Stimulated activated CD8-positive, alpha-beta memory T cell treated with anti-CD3 and anti-CD28 coated beads, Interleukin-15, amount 100 ng/mL, for 1 hour (primary cell): ENCODE data around the gene PRX.
A peak's percentile ranks its signal among the peaks of the same experiment; 100 is the strongest.
"Not testable (repeated sequence)": the region's sequence is repeated elsewhere in the genome, so short reads cannot be mapped to it uniquely, and the experiment has no call there.

Experiments used
- DNase-seq: peaks from one replicate; pipeline ENCODE4 v3.0.0-alpha.2; 2020; ENCODE audit warnings: low read depth

PRX gene, protein sequence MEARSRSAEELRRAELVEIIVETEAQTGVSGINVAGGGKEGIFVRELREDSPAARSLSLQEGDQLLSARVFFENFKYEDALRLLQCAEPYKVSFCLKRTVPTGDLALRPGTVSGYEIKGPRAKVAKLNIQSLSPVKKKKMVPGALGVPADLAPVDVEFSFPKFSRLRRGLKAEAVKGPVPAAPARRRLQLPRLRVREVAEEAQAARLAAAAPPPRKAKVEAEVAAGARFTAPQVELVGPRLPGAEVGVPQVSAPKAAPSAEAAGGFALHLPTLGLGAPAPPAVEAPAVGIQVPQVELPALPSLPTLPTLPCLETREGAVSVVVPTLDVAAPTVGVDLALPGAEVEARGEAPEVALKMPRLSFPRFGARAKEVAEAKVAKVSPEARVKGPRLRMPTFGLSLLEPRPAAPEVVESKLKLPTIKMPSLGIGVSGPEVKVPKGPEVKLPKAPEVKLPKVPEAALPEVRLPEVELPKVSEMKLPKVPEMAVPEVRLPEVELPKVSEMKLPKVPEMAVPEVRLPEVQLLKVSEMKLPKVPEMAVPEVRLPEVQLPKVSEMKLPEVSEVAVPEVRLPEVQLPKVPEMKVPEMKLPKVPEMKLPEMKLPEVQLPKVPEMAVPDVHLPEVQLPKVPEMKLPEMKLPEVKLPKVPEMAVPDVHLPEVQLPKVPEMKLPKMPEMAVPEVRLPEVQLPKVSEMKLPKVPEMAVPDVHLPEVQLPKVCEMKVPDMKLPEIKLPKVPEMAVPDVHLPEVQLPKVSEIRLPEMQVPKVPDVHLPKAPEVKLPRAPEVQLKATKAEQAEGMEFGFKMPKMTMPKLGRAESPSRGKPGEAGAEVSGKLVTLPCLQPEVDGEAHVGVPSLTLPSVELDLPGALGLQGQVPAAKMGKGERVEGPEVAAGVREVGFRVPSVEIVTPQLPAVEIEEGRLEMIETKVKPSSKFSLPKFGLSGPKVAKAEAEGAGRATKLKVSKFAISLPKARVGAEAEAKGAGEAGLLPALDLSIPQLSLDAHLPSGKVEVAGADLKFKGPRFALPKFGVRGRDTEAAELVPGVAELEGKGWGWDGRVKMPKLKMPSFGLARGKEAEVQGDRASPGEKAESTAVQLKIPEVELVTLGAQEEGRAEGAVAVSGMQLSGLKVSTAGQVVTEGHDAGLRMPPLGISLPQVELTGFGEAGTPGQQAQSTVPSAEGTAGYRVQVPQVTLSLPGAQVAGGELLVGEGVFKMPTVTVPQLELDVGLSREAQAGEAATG (N-terminal part only)

DNA sequence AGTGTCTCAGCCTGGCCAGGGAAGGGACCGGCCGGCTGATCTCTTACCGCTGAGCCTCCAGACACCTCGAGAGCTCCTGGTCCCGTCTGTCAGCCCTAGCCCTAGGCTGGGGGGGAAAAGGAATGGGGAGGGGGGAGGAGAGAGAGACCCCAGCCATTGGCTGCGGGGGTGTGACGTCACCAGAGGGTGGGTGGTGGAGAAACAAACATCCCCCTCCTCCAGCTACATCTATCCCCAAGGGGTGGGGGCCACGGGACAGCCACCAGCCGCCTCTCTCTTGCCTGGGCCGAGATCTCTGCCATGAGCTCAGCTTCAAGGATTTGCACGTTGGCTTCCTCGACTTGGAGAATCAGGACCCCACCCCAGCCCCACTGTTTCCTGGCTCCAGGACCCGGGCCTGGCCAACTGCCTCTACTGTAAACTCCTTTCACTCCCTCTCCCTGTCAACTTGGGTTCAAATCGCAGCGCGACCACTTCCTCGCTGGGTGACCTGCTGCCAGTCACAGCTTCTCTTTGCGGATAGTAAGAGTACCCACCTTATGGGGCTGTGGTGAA is at the start of gene PRX:
Gene PRX, minus strand, starts transcription at position 88 of the 555 bp plus-strand sequence. CDS start 5,446 bp downstream, outside the sequence.
- no peak for DNase-seq

DNA sequence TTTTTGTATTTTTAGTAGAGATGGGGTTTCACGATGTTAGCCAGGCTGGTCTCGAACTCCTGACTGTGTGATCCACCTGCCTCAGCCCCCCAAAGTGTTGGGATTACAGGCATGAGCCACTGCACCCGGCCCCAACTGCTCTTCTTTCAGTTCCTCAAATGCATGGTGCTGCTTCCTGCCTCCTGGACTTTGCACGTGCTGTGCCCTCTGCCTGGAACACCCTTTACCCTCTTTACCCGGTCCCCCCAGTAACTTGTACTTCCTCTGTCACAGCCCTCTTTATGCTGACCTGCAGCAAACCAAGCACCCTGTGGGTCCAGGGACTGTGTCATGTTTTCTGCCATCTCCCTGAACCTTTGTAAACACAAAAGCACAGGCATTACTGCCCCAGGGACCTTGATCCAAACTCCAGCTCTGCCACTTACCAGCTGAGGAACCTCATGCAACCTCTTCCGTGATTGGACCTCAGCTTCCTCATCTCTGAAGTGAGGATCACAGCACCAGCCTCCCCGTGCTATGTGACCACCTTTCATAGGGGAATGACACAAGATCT is 48.6 kb upstream of the PRX start:
- DNase-seq: no peak

DNA sequence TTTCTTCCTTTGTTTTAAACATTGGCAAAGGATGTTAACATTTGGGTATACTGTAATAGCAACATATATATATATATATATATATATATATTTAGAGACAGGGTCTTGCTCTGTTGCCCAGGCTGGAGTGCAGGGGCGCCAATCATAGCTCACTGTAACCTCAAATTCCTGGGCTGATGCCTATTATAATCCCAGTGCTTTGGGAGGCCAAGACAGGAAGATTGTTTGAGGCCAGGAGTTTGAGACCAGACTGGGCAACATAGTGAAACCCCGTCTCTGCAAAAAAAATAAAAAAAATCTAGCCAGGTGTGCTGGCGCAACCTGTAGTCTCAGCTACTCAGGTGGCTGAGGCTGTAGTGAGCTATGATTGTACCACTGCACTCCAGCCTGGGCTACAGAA is 47.0 kb upstream of the PRX start:
- DNase-seq: no peak

DNA sequence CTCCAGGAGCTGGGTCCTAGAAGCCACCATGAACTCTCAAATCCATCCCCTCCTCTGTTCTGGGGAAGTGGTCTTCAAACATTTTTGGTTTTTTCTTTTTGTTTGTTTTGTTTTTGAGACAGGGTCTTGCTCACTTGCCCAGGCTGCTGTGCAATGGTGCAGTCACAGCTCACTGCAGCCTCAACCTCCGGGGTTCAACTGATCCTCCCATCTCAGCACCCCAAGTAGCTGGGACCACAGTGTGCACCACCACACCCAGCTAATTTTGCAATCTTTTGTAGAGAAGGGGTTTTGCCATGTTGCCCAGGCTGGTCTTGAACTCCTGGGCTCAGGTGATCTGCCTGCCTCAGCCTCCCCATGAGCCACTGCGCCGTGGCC is 45.4 kb upstream of the PRX start:
- no peak for DNase-seq

DNA sequence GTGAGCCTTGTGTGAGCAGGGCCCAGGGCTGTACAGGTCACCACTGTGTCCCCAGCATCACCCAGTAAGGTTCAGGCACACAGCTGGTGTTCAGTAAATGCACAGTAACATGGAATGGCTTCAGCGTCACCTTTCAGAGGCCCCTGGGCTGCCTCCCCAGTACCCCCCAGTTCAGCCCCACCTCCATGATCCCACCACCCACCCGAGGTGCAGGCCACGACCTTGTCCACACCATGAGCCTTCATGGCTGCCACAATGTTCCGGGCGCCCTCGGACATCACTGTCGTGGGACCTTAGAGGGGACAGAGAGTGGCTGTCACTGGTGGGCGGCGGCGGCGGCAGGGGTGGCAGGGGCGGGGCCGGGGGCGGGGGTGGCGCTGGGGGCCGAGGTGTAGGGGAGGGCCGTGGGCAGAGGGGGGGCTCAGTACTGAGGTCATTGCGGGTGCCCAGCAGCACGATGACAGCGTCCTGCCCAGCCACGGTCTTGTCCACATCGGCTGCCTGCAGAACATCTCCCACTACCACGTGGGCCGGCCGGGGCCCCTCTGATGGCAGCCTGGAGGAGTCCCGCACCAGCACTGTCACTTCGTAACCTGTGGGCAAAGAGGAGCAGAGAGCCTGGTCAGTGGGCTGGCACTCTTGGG is 44.9 kb upstream of the PRX start:
- DNase-seq: no peak

DNA sequence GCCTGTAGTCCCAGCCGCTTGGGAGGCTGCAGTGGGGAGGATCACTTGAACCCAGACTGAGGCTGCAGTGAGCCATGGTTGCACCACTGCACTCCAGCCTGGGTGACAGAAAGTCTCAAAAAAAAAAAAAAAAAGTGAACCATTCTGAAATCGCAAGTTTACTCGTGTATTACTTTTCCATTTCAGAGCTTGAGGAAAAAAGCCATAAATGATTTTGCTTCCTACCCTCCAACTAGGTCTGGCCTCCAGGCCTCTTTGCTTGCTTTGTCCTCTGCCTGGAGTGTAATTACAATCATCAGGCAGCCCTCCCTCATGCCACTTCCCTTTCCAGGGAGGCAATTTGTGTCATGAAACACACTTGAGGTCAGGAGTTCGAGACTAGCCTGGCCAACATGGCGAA is 43.9 kb upstream of the PRX start:
- no peak for DNase-seq

DNA sequence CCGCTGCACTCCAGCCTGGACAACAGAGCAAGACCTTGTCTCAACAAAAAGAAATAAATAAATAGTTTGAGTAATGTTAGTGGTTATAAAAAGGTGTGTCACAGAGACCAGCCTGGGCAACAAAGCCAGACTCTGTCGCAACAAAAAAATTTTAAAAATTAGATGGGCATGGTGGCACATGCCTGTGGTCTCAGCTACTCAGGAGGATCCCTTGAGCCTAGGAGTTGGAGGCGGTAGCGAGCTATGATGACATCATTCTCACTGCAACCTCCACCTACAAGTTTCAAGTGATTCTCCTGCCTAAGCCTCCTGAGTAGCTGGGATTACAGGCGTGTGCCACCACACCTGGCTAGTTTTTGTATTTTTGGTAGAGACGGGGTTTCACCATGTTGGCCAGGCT is 40.8 kb upstream of the PRX start:
- not testable (repeated sequence) for DNase-seq

DNA sequence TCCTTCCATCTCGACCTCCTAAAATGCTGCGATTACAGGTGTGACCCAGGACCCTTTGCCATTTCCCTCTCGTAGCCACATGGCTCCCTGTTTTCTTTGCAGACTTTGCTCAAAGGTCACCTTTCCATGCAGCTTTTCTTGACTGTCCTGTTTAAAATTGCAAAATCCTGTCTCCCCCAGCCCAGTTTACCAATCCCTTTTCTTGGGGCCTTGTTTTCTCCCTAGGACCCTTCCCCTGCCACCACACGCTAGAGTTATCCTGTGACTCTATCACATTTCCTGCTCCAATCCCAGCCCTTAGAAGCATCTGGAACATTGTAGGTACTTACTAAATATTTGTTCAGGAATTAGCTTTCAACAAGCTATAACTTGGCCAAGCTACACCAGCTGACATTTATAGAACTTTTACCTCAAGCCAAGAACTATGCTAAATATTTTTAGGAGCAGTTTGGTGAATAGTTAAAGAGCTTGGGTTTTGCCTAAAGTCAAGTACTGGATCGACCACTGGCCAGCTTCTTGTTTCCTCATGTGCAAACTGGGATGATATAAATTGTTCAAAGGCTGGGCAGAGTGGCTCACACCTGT is 40.1 kb upstream of the PRX start:
- DNase-seq: no peak

DNA sequence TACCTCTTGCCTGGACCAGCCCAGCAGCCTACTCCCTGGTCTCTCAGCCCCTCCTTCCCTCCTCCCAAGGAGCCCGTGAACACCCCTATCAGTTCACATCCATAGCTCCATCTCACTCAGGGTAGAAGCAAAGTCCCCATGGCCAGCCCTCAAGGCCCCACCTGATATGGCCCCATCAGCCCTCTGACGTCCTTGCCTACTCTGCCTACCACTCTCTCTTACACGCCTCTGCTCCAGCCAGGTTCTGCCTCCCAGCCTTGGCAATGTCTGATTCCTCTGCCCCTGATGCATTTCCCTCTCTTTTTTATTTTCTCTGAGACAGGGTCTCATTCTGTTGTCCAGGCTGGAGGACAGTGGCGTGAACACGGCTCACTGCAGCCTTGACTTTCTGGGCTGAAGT is 38.8 kb upstream of the PRX start:
- DNase-seq: no peak

DNA sequence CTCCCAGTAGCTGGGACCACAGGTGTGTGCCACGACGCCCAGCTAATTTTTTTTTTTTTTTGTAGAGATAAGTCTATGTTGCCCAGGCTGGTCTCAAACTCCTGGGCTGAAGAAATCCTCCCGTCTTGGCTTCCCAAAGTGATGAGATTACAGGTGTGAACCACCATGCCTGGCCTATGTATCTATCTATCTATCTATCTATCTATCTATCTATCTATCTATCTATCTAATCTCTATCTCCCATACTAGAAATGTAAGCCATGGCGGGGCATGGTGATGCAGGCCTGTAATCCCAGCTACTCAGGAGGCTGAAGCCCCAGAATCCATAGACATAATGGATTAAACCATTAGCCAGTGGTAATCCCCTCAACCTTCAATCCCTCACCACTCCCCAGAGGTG is 37.5 kb upstream of the PRX start:
- DNase-seq: no peak

DNA sequence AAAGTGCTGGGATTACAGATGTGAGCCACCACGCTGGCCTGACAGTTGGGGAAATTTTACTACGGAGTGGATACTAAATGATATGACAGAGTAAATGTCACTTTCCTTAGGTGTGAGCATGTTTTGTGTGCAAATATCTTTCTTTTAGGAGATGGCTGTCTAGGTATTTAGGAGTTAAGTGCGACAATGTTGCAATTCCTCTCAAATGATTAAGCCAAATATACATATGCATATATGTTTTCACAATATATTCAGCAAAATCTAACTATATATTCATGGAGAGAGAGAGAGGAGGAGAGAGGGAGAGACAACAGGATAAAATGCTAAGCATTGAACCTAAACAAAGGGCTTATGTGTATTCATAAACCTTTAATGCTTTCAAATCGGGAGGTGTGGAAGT is 36.3 kb upstream of the PRX start:
- DNase-seq: no peak

DNA sequence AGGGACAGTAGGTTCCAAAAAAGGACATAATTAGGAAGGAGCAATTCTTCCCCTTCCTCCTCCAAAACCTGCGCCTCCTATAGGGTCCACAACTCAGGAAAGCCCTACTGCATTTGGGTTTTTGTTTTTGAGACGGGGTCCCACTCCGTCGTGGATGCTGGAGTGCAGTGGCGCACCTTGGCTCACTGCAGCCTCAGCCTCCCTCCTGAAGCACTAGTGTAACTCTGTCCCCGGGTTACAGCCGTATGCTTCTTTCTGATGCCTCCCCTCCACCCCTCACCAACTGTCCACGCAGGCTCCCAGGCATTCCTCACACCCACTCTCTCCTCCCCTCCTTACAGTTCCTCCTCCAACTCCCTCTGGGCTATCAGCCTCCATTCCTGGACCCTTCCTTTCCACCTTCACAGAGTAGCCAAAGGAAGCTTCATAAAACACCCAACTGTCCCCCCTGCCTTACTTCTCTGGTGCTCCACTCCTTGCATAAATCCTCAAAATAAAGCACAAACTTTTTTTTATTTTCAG is 33.1 kb upstream of the PRX start:
- DNase-seq: no peak

DNA sequence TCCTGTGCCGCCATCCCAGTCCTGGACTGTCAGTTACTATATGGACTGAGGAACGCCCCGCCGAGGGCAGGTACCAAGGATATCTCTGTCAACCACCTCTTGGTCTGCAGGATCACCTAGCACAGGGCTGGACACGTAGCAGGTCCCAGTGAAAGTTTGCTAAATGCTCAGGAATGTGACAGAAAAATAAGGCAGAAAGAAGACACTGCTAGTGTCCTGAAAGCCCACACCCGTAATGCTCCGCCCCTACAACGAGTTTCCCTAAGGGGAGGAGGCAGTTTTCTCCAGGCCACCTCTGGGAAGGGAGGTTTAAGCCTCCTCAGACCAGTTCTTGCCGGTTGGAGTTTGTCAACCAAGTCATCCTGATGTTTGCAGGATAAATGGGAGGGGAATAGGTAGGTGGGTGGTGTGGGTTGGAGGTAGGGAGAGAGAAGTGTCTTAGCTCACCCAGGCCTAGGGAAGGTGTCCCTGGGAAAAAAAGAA is 32.6 kb upstream of the PRX start:
- no peak for DNase-seq

DNA sequence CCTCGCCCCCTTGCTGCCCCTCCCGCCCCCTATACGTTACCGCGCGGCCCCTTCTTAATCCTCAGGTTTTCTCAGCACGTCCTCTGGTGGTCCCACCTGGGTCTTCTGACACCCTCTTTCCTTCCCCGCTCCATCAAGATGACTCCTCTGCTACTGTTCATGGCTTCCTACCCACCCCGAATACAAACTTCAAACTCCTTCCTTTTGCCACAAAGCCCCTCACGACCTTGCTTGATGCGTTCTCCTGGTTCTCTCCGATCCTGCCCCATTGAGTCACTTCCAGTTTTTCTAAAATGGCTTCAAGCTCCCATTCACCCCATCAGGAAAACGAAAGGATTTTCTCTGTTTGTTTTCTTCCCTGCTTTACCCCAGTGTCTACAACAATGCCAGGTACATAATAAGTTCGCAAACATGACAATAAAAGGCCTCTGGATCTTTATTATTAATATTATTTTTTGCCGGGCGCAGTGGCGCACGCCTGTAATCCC is 31.7 kb upstream of the PRX start:
- no peak for DNase-seq

DNA sequence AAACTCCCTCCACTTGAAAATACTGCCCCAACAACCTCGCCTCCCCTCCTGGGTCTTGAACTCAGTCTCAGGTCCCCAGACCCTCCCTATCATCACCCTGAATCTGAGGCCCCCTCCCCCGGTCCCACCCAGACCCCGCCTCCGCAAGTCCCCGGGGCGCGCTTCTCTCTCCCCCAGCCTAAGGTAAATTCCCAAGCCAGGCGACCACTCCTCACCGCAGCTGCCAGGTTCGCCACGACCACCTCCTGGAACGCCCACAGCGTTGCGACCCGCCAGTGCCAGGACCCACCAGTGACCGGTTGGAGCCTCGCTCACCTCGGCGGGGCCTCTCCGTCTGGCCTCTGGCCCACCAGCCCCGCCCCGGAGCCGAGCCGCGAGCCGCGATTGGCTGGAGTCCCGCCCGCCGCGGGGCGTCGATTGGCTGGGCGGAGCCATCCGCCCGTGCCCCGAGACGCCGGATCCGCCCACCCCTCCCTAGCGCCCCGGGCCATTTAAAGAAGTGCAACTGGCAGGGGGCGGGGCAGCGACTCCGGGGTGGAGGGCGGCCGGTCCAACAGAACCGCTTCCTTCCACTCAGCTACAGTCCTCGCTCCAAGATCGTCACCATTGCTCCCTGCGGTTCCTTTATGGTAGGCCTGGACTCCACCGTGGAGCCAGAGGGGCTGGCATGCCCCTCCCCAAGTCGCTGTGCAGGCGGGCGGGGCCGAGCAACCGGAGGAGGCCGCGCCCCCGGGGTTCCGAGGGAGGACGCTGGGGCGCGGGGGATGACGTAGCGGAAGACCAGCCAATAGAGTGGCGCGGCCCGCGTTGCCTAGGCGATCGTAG is 31.0 kb upstream of the PRX start, which contains the start of gene SERTAD3:
Gene SERTAD3, minus strand, starts transcription at position 336 of the 825 bp plus-strand sequence. CDS start 2,255 bp downstream, outside the sequence.
- peak; percentile 91 for DNase-seq

DNA sequence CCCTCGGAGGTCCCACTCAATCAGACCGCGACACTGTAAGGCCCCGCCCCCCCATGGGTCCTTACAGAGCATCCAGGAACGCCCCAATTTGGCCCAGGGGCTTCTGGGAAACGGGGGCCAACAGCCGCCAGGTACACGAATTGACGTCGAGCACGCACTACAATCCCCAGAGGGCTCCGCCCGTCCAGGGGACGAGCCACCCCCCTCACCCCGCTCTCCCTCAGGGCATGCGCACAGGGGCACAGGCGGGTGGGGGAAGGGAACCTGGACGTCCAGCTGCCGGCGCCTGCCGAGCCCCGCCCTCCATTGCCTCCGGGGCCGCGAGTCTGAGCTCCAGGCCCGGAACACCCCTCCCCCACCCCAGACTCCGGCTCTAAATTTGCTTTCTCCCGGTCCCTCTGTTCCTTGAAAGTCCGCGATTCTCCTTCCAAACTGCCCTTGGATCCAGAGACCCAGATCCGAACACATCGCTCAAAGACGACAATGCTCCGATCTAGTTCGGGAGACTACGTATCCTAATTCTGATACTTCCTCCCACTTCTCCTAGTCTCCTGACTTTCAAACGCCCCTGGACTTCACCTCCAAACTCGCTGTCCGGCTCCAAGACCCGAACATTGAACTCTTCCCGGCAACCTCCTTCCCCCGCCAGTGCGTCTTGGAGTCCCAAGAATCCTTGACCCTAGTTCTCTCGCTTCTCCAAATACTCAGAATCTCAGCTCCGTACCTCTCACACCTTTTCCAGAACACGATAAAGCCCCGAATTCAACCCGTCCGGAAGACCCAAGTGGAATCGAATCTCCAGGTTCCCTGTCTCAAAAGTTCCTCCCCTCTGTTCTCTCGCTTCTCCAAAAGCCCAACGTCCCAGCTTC is 30.2 kb upstream of the PRX start:
- DNase-seq: peak; percentile 97

DNA sequence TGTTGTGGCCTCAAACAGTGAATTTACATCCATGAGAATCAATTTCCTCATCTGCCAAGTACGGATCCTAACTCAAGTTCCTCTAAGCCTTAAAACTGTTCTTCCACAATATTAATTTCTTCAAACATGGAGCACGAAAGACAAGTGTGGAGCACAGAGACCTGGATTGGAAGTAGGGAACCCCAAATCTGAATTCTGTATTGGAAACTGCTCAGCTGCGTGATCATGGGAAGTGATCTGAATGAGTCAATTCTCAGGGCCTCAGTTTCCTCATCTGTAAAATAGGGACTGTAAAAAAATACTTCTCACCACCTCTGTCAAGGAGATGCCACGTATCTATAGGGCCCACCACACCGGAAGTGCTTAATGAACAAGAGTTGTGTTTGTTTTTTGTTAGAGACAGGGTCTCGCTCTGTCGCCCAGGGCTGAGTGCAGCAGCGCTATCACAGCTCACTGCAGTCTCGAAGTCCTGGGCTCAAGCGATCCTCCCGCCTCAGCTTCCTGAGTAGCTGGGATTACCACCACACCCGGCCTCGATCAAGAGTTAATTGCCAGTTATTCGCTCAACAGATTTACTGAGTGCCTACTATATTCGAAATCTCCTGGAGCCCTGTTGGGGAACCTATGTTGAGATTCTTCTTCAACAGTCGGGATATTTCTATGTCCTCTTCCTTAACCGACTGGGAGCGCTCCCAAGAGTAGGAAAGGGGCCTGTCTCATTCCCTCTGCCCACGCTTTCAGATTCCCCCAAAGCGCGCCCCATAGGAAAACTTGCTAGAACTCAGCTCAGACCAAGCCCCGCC is 29.4 kb upstream of the PRX start:
- no peak for DNase-seq
